Gastrocnemius medialis (tissue), 4 donors: Measurements from ENCODE around the gene THAP9. TPM values are rescaled to one million over a fixed set of nuclear protein-coding genes. Genes with fewer than 3 reads are reported as not detected.
"Not testable (repeated sequence)": the region's sequence is repeated elsewhere in the genome, so short reads cannot be mapped to it uniquely, and the experiment has no call there.

Experiments used
- ATAC-seq, 2 donors: fragments of 150-250 bp; one replicate each; pipeline ENCODE4 v1.9.1; 2016
- DNase-seq, 2 donors: peaks; one replicate each; pipeline ENCODE4 v3.0.0-alpha.2; 2019
- H3K27ac ChIP-seq, 4 donors: fragments of 200-600 bp; sonication (generic); 1 replicate in 1 of 4; 2 replicates in 3 of 4; pipeline ENCODE4 v1.5.1; 2016 to 2018; ENCODE audit warnings: mild to moderate bottlenecking in 2 of 4, moderate library complexity in 1 of 4
- H3K27me3 ChIP-seq, 3 donors: fragments of 200-600 bp; sonication (generic) in 2 of 3; 1 replicate in 1 of 3; 2 replicates in 2 of 3; pipeline versions ENCODE4 v1.5.1 to v1.6.0; 2016 to 2019; ENCODE audit warnings: mild to moderate bottlenecking in 1 of 3, moderate library complexity in 1 of 3
- H3K36me3 ChIP-seq, 2 donors: fragments of 200-600 bp; sonication (generic) in 1 of 2; one replicate each; pipeline ENCODE4 v1.5.1; 2017 to 2018
- H3K4me1 ChIP-seq, 2 donors: fragments of 200-600 bp; sonication (generic) in 1 of 2; one replicate each; pipeline ENCODE4 v1.5.1; 2016 to 2017; ENCODE audit warnings: mild to moderate bottlenecking in 2 of 2
- H3K4me3 ChIP-seq, 4 donors: fragments of 200-600 bp; sonication (generic) in 3 of 4; 1 replicate in 1 of 4; 2 replicates in 3 of 4; pipeline ENCODE4 v1.5.1; 2016 to 2019; ENCODE audit warnings: mild to moderate bottlenecking in 2 of 4
- H3K9me3 ChIP-seq, 3 donors: fragments of 200-600 bp; sonication (generic) in 2 of 3; 1 replicate in 1 of 3; 2 replicates in 2 of 3; pipeline ENCODE4 v1.5.1; 2016 to 2019
- CTCF ChIP-seq, 5 experiments: fragments of 450-650 bp in 3 of 5; fragments of 200-600 bp in 2 of 5; sonication (generic) in 2 of 5; IDR thresholded peaks in 4 of 5; conservative IDR thresholded peaks in 1 of 5; 1 replicate in 4 of 5; 2 replicates in 1 of 5; pipeline ENCODE4 v1.5.1; 2016 to 2019; ENCODE audit warnings: antibody characterized with exemption in 5 of 5, mild to moderate bottlenecking in 3 of 5, moderate library complexity in 3 of 5
- POLR2A ChIP-seq, 2 donors: fragments of 450-650 bp; IDR thresholded peaks; one replicate each; pipeline ENCODE4 v1.6.1; 2017; ENCODE audit warnings: antibody characterized with exemption in 2 of 2, mild to moderate bottlenecking in 2 of 2, moderate library complexity in 2 of 2
- in situ Hi-C, 4 donors: fragments of 200-750 bp; cut with MboI; loops; one replicate each; pipeline versions ENCODE4 v1.15.0 to v1.8.0; 2017; ENCODE audit warnings: low sequenced_read_pairs in 4 of 4
- intact Hi-C: fragments of 100-400 bp; cut with DNase I; formaldehyde crosslinking; loops from one replicate; pipeline ENCODE4 v1.15.1; 2023; ENCODE audit warnings: low total_unique reads
- total RNA-seq, 4 donors: library from RNA; depleted of rRNA; stranded (reverse); fragments of >200 nt; gene quantifications; one replicate each; pipeline versions ENCODE4 v1.1.0 to v1.2.3, GENCODE V29; 2016

THAP9 gene
- total RNA-seq, 4 donors from 2014 or later = 7.6 to 11.1 (median 8.4) TPM

DNA sequence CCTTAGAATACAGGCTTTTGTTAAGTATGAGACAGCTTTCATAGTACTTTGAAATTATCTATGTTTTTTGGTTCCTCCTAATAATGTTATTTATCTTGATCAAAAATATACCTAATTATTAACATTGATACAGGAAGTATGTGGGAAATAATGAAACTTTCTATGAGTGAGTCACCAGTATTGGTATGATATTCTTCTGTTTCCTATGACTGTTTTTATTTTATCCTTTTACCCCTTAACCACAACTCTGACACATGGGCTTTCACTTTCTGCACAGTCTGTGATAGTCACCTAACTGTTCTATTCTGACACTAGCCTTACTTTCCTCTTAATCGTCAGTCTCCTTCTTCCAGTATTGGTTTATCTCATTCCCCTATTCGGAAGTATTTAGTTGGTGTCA, 4.7 kb downstream of the THAP9 start:
- no peaks in the 10 kb centered on the region for H3K27me3 ChIP-seq
- peaks cover 0 to 25% of the 10 kb centered on the region in 2 donors for H3K36me3 ChIP-seq
- H3K4me1 ChIP-seq = peaks cover 9 to 10% of the 10 kb centered on the region in 2 donors
- no peaks in the 10 kb centered on the region for H3K9me3 ChIP-seq
- intact Hi-C loops = no loop called here
- no peak for DNase-seq
- in situ Hi-C loops = loop anchor here in 3 of 4 donors (10.0 to 25.0 kb wide), 2 partner anchors 100 to 357 kb away; no protein-coding TSS in a partner anchor
- TF ChIP-seq POLR2A (IDR thresholded peaks at IDR 0.05) = no peak
- TF ChIP-seq CTCF (IDR thresholded peaks at IDR 0.05 in 4 of 5, conservative IDR thresholded peaks at IDR 0.05 in 1 of 5) = no peak
- no peak overlapping the region for H3K4me3 ChIP-seq
- no peak for ATAC-seq
- no peak overlapping the region for H3K27ac ChIP-seq

DNA sequence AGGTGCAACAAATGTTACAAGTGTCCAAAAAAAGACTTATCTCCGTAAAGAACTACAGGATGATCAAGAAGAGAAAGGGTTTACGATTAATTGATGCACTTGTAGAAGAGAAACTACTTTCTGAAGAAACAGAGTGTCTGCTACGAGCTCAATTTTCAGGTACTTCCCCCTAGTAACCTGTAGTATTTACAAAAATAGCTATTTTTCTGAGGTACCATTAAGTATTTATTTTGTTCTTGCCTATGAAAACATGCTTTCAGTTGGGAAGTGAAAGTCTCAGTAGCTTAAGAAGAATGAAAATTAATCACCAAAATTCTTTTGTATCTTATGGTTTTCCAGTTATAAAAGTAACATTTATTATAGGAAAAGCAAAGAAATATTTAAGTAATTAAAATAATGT, 5.9 kb downstream of the THAP9 start:
- Histone ChIP-seq H3K9me3 (no peaks in the 10 kb centered on the region), H3K4me3 (no peak overlapping the region), H3K27ac (no peak overlapping the region), H3K36me3 (peaks cover 0 to 25% of the 10 kb centered on the region in 2 donors), H3K27me3 (no peaks in the 10 kb centered on the region), H3K4me1 (peaks cover 9% of the 10 kb centered on the region in 2 donors)
- ATAC-seq (no peak), DNase-seq (no peak)
- TF ChIP-seq CTCF (IDR thresholded peaks at IDR 0.05 in 4 of 5, conservative IDR thresholded peaks at IDR 0.05 in 1 of 5) (no peak), POLR2A (IDR thresholded peaks at IDR 0.05) (no peak)
- in situ Hi-C loops (loop anchor here in 3 of 4 donors (10.0 to 25.0 kb wide), 2 partner anchors 98 to 356 kb away; no protein-coding TSS in a partner anchor), intact Hi-C loops (no loop called here)

GRCh38 chr4:82909326-82909725, 8.8 kb downstream of the THAP9 start:
- Histone ChIP-seq H3K9me3 (no peaks in the 10 kb centered on the region), H3K4me1 (no peaks in the 10 kb centered on the region), H3K27ac (no peak overlapping the region), H3K27me3 (no peaks in the 10 kb centered on the region), H3K36me3 (peaks cover 0 to 25% of the 10 kb centered on the region in 2 donors), H3K4me3 (no peak overlapping the region)
- in situ Hi-C loops (loop anchor here in 3 of 4 donors (10.0 to 25.0 kb wide), 2 partner anchors 95 to 353 kb away; no protein-coding TSS in a partner anchor), intact Hi-C loops (no loop called here)
- DNase-seq (no peak), ATAC-seq (no peak)
- TF ChIP-seq POLR2A (IDR thresholded peaks at IDR 0.05) = no peak
- TF ChIP-seq CTCF (IDR thresholded peaks at IDR 0.05 in 4 of 5, conservative IDR thresholded peaks at IDR 0.05 in 1 of 5) = no peak

DNA sequence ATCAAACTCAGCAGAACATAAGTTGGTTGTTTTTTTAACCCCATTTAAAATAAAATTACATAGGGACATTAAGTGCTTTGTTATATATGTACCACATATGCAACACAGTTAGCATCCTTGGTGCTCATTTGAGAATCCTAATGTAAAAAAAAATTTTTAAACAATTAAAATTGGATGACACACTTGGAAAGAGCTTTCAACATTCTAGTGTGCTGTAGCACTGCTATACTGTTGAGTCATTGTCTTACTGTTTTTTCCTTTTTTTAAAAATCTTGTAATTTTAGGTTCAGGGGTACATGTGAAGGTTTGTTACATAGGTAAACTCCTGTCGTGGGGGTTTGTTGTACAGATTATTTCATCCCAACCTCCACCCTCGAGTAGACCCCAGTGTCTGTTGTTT, 12.8 kb downstream of the THAP9 start:
- Histone ChIP-seq H3K4me1 (no peaks in the 10 kb centered on the region), H3K27ac (no peak overlapping the region), H3K4me3 (no peak overlapping the region), H3K36me3 (peaks cover 0 to 7% of the 10 kb centered on the region in 2 donors), H3K9me3 (no peaks in the 10 kb centered on the region), H3K27me3 (no peaks in the 10 kb centered on the region)
- in situ Hi-C loops = loop anchor here in 2 of 4 donors (25.0 kb wide), 1 partner anchor 349 kb away; no protein-coding TSS in a partner anchor
- no peak for ATAC-seq
- intact Hi-C loops = no loop called here
- no peak for DNase-seq
- TF ChIP-seq CTCF (IDR thresholded peaks at IDR 0.05 in 4 of 5, conservative IDR thresholded peaks at IDR 0.05 in 1 of 5) (no peak), POLR2A (IDR thresholded peaks at IDR 0.05) (no peak)

DNA sequence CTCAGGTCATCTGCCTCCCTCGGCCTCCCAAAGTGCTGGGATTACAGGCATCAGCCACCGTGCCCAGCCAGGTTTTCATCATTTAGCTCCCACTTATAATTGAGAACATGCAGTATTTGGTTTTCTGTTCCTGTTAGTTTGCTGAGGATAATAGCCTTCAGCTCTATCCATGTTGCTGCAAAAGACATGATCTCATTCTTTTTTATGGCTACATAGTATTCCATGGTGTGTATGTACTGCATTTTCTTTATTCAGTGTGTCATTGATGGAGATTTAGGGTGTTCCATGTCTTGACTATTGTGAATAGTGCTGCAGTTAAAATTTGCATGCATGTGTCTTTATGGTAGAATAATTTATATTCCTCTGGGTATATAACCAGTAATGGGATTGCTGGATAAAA, 13.4 kb downstream of the THAP9 start:
- H3K4me1 ChIP-seq, ATAC-seq, H3K27ac ChIP-seq, intact Hi-C loops, H3K27me3 ChIP-seq, H3K4me3 ChIP-seq, H3K36me3 ChIP-seq, H3K9me3 ChIP-seq, DNase-seq: not testable (repeated sequence)
- in situ Hi-C loops = loop anchor here in 2 of 4 donors (25.0 kb wide), 1 partner anchor 348 kb away; no protein-coding TSS in a partner anchor
